WI38 (cell line): ENCODE measurements around the gene UQCRC1.
A peak's percentile ranks its signal among the peaks of the same experiment; 100 is the strongest.

Experiments
- H3K4me3 ChIP-seq: 2 replicates; pipeline ENCODE4 v1.5.1; 2011; ENCODE audit warnings: low read depth, mild to moderate bottlenecking, control low read depth, low read length
- TF ChIP-seq, protein P1 (sequence below): IDR thresholded peaks from 2 replicates; pipeline ENCODE4 v1.5.1; 2012; ENCODE audit warnings: low read depth, mild to moderate bottlenecking, control low read depth, low read length

Gene UQCRC1

GRCh38 chr3:48639944-48640606 lies 30.6 kb upstream of the UQCRC1 start:
- H3K4me3 ChIP-seq: no peak overlapping the region
- TF ChIP-seq, protein P1, sequence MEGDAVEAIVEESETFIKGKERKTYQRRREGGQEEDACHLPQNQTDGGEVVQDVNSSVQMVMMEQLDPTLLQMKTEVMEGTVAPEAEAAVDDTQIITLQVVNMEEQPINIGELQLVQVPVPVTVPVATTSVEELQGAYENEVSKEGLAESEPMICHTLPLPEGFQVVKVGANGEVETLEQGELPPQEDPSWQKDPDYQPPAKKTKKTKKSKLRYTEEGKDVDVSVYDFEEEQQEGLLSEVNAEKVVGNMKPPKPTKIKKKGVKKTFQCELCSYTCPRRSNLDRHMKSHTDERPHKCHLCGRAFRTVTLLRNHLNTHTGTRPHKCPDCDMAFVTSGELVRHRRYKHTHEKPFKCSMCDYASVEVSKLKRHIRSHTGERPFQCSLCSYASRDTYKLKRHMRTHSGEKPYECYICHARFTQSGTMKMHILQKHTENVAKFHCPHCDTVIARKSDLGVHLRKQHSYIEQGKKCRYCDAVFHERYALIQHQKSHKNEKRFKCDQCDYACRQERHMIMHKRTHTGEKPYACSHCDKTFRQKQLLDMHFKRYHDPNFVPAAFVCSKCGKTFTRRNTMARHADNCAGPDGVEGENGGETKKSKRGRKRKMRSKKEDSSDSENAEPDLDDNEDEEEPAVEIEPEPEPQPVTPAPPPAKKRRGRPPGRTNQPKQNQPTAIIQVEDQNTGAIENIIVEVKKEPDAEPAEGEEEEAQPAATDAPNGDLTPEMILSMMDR: no peak

GRCh38 chr3:48637305-48637704 lies 27.9 kb upstream of the UQCRC1 start:
- H3K4me3 ChIP-seq: no peak overlapping the region
- TF ChIP-seq, protein P1: no peak

- TF ChIP-seq, protein P1: no peak
- H3K4me3 ChIP-seq: peak overlapping the region; percentile 94
These were observed 26.8 kb upstream of the UQCRC1 start for GRCh38 chr3:48636149-48636655.

- H3K4me3 ChIP-seq: peak within 1 kb of the TSS; percentile 94
- TF ChIP-seq, protein P1: peak; percentile 51
These were observed 26.0 kb upstream of the UQCRC1 start, which contains the start of gene SLC26A6 for GRCh38 chr3:48635222-48636021. SLC26A6 (minus strand) TSS chr3:48635461; CDS start chr3:48635393, 68 bp downstream.

GRCh38 chr3:48634661-48635221 lies 25.3 kb upstream of the UQCRC1 start:
- peak overlapping the region; percentile 94 for H3K4me3 ChIP-seq
- TF ChIP-seq, protein P1: no peak

DNA sequence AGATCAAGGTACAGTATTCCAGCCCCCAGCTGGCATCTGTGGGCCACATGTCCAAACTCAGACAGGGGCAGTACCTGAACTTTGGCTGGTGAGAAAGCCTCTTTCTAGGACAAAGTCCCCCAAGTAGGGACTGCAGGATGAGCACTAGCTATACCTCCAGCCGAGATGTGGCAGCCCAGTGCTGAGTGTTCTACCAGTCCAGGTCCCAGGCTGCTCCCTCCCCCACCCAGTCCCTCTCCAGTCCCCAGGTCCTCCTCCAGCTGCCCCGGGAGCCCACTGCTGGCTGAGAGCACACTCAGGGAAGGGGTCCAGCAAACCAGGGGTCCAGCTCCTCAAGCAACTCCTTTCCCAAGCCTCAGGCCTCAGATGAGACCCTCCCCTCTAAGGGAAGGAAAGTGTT lies 24.3 kb upstream of the UQCRC1 start:
- H3K4me3 ChIP-seq: peak overlapping the region; percentile 94; the same call in 1 of the 2 replicates
- TF ChIP-seq, protein P1: no peak
